SK-N-SH treated with all-trans-retinoic acid at 6 μM for 48 hours (cell line): ENCODE results near the gene CCNB2.
"Not testable (repeated sequence)": the region's sequence is repeated elsewhere in the genome, so short reads cannot be mapped to it uniquely, and the experiment has no call there.

ENCODE experiments used
- ATAC-seq: fragments of 200-7000 bp; cut with Tn5 transposase; 3 replicates; pipeline ENCODE4 v1.9.1; 2020; ENCODE audit warnings: mild to moderate bottlenecking, moderate library complexity
- ARNTL ChIP-seq: fragments of 450-650 bp; formaldehyde crosslinking; IDR thresholded peaks from 2 replicates; pipeline ENCODE4 v1.5.0; 2020; ENCODE audit warnings: low read depth, mild to moderate bottlenecking, moderate library complexity, borderline replicate concordance
- BACH2 ChIP-seq: fragments of 250-450 bp; sonication (Bioruptor Pico); IDR thresholded peaks from 2 replicates; pipeline ENCODE4 v1.9.0; 2021; ENCODE audit warnings: mild to moderate bottlenecking, borderline replicate concordance
- CSDC2 ChIP-seq: fragments of 250-450 bp; sonication (Bioruptor Pico); IDR thresholded peaks from 2 replicates; pipeline ENCODE4 v1.5.0; 2020; ENCODE audit warnings: mild to moderate bottlenecking, moderate library complexity
- ESRRG ChIP-seq: fragments of 250-450 bp; sonication (Bioruptor Pico); IDR thresholded peaks from 2 replicates; pipeline ENCODE4 v1.6.1; 2021; ENCODE audit warnings: mild to moderate bottlenecking
- GLIS3 ChIP-seq: fragments of 250-450 bp; sonication (Bioruptor Pico); IDR thresholded peaks from 2 replicates; pipeline ENCODE4 v1.5.0; 2020; ENCODE audit warnings: mild to moderate bottlenecking, moderate library complexity
- ISL1 ChIP-seq: fragments of 250-450 bp; sonication (Bioruptor Pico); IDR thresholded peaks from 2 replicates; pipeline ENCODE4 v2.1.2; 2022; ENCODE audit warnings: mild to moderate bottlenecking, moderate library complexity
- OSR1 ChIP-seq: fragments of 250-450 bp; sonication (Bioruptor Pico); IDR thresholded peaks from 2 replicates; pipeline ENCODE4 v1.8.0; 2022; ENCODE audit warnings: moderate library complexity, mild to moderate bottlenecking, inconsistent platforms
- PPARA ChIP-seq: fragments of 250-450 bp; sonication (Bioruptor Pico); IDR thresholded peaks from 2 replicates; pipeline ENCODE4 v1.5.0; 2020; ENCODE audit warnings: mild to moderate bottlenecking, borderline replicate concordance
- RARB ChIP-seq: fragments of 250-450 bp; sonication (Bioruptor Pico); IDR thresholded peaks from 2 replicates; pipeline ENCODE4 v1.8.0; 2021; ENCODE audit warnings: mild to moderate bottlenecking, moderate library complexity
- SNAI2 ChIP-seq: fragments of 250-450 bp; sonication (Bioruptor Pico); IDR thresholded peaks from 2 replicates; pipeline ENCODE4 v1.5.0; 2020; ENCODE audit warnings: mild to moderate bottlenecking, moderate library complexity
- TCF4 ChIP-seq: fragments of 250-450 bp; sonication (Bioruptor Pico); IDR thresholded peaks from 2 replicates; pipeline ENCODE4 v1.8.0; 2021; ENCODE audit warnings: mild to moderate bottlenecking, moderate library complexity, borderline replicate concordance
- TOX ChIP-seq: fragments of 250-450 bp; sonication (Bioruptor Pico); IDR thresholded peaks from 2 replicates; pipeline ENCODE4 v1.8.0; 2021; ENCODE audit warnings: mild to moderate bottlenecking, moderate library complexity, borderline replicate concordance
- ZC3H10 ChIP-seq: fragments of 250-450 bp; sonication (Bioruptor Pico); IDR thresholded peaks from 2 replicates; pipeline ENCODE4 v1.5.1; 2021; ENCODE audit warnings: mild to moderate bottlenecking, moderate library complexity
- ZFP3 ChIP-seq: fragments of 250-450 bp; sonication (Bioruptor Pico); IDR thresholded peaks from 2 replicates; pipeline ENCODE4 v1.5.0; 2020; ENCODE audit warnings: mild to moderate bottlenecking, moderate library complexity
- ZFP30 ChIP-seq: fragments of 450-650 bp; formaldehyde crosslinking; IDR thresholded peaks from 2 replicates; pipeline ENCODE4 v1.5.0; 2022; ENCODE audit warnings: mild to moderate bottlenecking, moderate library complexity
- ZNF565 ChIP-seq: fragments of 450-650 bp; formaldehyde crosslinking; conservative IDR thresholded peaks from 2 replicates; pipeline ENCODE4 v1.5.0; 2020; ENCODE audit warnings: low read depth, mild to moderate bottlenecking, moderate library complexity
- ZNF70 ChIP-seq: fragments of 450-650 bp; formaldehyde crosslinking; IDR thresholded peaks from 2 replicates; pipeline ENCODE4 v1.5.0; 2020; ENCODE audit warnings: mild to moderate bottlenecking, moderate library complexity
- ZNF8 ChIP-seq: fragments of 450-650 bp; formaldehyde crosslinking; IDR thresholded peaks from 2 replicates; pipeline ENCODE4 v1.5.0; 2020; ENCODE audit warnings: mild to moderate bottlenecking, moderate library complexity
- TF ChIP-seq, protein P1 (sequence below): fragments of 250-450 bp; sonication (Bioruptor Pico); IDR thresholded peaks from 2 replicates; pipeline ENCODE4 v1.8.0; 2021; ENCODE audit warnings: low read depth, mild to moderate bottlenecking, moderate library complexity, borderline replicate concordance
- TF ChIP-seq, protein P2 (sequence below): fragments of 250-450 bp; sonication (Bioruptor Pico); IDR thresholded peaks from 2 replicates; pipeline ENCODE4 v1.5.0; 2020; ENCODE audit warnings: mild to moderate bottlenecking, moderate library complexity
- TF ChIP-seq, protein P3 (sequence below): fragments of 250-450 bp; sonication (Bioruptor Pico); IDR thresholded peaks from 2 replicates; pipeline ENCODE4 v1.5.1; 2020; ENCODE audit warnings: low read depth, mild to moderate bottlenecking, moderate library complexity

CCNB2 gene

DNA sequence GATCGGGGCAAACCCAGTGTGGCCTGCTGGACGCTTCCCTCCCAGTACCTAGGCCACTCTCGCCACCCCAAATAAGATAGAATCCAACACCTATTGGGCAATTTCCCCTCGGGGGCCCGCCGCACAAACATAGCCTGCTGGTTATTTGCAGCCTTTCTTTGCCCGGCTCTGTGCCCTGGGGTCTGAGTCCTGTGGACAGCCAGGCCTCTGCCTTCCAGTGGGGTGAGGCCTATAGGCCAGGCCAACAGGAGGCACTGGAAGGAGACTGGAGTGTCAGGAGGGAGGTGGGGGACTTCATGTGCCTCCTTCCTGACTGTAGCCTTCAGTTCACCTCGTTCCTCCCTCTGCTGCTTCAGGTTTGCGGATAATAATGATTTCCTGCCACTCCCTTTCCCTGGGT, 54.3 kb downstream of the CCNB2 start:
- ATAC-seq = no peak
- TF ChIP-seq, protein P1, sequence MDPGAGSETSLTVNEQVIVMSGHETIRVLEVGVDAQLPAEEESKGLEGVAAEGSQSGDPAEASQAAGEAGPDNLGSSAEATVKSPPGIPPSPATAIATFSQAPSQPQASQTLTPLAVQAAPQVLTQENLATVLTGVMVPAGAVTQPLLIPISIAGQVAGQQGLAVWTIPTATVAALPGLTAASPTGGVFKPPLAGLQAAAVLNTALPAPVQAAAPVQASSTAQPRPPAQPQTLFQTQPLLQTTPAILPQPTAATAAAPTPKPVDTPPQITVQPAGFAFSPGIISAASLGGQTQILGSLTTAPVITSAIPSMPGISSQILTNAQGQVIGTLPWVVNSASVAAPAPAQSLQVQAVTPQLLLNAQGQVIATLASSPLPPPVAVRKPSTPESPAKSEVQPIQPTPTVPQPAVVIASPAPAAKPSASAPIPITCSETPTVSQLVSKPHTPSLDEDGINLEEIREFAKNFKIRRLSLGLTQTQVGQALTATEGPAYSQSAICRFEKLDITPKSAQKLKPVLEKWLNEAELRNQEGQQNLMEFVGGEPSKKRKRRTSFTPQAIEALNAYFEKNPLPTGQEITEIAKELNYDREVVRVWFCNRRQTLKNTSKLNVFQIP (CRISPR knock-in tag) = no peak
- TF ChIP-seq SNAI2 = no peak
- no peak for TF ChIP-seq ZFP3 (CRISPR knock-in tag)
- TF ChIP-seq RARB (CRISPR knock-in tag) = no peak
- no peak for TF ChIP-seq ZNF8 (CRISPR knock-in tag)
- TF ChIP-seq OSR1 = no peak
- TF ChIP-seq TOX (CRISPR knock-in tag) = no peak
- no peak for TF ChIP-seq ZNF70
- TF ChIP-seq CSDC2 = no peak
- no peak for TF ChIP-seq BACH2 (CRISPR knock-in tag)
- no peak for TF ChIP-seq ZNF565 (CRISPR knock-in tag)
- no peak for TF ChIP-seq ESRRG (CRISPR knock-in tag)
- no peak for TF ChIP-seq GLIS3 (CRISPR knock-in tag)
- no peak for TF ChIP-seq ISL1 (CRISPR knock-in tag)
- TF ChIP-seq PPARA (CRISPR knock-in tag) = no peak
- TF ChIP-seq, protein P2, sequence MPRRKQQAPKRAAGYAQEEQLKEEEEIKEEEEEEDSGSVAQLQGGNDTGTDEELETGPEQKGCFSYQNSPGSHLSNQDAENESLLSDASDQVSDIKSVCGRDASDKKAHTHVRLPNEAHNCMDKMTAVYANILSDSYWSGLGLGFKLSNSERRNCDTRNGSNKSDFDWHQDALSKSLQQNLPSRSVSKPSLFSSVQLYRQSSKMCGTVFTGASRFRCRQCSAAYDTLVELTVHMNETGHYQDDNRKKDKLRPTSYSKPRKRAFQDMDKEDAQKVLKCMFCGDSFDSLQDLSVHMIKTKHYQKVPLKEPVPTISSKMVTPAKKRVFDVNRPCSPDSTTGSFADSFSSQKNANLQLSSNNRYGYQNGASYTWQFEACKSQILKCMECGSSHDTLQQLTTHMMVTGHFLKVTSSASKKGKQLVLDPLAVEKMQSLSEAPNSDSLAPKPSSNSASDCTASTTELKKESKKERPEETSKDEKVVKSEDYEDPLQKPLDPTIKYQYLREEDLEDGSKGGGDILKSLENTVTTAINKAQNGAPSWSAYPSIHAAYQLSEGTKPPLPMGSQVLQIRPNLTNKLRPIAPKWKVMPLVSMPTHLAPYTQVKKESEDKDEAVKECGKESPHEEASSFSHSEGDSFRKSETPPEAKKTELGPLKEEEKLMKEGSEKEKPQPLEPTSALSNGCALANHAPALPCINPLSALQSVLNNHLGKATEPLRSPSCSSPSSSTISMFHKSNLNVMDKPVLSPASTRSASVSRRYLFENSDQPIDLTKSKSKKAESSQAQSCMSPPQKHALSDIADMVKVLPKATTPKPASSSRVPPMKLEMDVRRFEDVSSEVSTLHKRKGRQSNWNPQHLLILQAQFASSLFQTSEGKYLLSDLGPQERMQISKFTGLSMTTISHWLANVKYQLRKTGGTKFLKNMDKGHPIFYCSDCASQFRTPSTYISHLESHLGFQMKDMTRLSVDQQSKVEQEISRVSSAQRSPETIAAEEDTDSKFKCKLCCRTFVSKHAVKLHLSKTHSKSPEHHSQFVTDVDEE (CRISPR knock-in tag) = no peak
- no peak for TF ChIP-seq TCF4
- no peak for TF ChIP-seq ARNTL

DNA sequence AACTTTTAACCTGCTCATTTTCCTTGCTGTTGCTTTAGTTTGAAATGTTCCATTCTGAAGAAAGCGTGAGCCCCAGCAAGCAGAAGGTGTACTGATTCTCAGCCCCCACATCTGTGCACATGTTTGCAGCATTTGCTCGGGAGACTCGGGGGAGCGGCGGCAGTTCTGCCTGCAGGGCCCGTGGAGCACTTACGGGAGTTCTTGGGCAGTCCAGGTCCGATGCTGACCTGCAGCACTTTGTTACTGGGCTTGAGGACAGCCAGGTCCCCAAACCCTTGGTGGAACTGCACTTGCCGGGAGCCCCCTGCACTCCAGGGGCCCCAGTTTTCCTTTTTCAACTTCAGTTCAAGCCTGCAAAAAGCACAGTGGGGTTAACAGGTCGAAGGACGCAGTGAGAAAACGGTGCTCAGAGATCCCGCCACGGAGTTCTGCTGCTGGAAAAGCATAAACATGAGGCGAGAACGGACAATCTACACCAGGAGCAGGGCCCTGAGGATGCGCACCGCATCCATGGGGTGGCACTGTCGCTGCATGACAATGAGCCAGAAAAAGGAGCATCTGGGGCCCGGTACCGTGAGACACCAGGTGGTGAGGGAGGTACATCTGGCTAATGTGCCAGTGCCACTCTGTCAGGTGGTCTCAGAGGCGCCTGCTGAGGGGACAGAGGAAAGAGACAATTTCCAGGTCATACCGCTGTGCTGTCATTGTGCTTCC, 56.1 kb downstream of the CCNB2 start:
- ATAC-seq = peak; percentile 89
- TF ChIP-seq ZC3H10 (CRISPR knock-in tag) (no peak), TOX (CRISPR knock-in tag) (no peak), ZFP30 (CRISPR knock-in tag) (no peak)

DNA sequence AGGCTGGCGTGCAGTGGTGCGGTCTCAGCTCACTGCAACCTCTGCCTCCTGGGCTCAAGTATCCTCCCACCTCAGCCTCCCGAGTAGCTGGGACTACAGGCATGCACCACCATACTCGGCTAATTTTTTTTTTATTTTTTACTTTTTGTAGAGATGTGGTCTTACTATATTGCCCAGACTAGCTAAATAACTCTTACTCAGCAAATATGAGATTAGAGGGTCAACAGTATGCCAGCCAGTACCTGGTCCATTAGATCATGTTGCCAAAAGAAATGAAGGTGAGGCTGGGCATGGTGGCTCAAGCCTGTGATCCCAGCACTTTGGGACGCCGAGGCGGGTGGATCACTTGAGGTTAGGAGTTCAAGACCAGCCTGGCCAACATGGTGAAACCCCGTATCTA, 57.1 kb downstream of the CCNB2 start:
- ATAC-seq = not testable (repeated sequence)

DNA sequence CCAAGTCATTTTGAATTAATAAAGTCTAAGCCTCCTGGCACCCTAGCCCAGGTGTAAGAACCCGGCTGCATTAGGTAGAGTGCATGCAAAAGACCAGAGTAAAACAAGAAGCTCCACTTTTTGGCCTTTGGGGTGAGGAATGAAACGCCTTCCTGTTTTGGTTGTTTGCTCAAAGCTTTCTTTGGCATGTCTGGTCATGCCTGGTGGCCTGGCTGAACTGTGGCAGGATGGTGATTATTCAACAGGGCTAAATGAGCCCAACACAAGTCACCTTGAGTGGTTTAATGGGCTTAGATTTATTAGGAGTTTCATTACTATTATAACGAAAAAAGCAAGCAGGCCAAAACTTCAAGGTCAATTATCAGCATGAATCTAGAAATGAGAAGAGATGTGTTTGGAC, 60.8 kb downstream of the CCNB2 start:
- ATAC-seq = no peak
- TF ChIP-seq GLIS3 (CRISPR knock-in tag) = no peak
- TF ChIP-seq, protein P1 (CRISPR knock-in tag) = no peak
- TF ChIP-seq, protein P3, sequence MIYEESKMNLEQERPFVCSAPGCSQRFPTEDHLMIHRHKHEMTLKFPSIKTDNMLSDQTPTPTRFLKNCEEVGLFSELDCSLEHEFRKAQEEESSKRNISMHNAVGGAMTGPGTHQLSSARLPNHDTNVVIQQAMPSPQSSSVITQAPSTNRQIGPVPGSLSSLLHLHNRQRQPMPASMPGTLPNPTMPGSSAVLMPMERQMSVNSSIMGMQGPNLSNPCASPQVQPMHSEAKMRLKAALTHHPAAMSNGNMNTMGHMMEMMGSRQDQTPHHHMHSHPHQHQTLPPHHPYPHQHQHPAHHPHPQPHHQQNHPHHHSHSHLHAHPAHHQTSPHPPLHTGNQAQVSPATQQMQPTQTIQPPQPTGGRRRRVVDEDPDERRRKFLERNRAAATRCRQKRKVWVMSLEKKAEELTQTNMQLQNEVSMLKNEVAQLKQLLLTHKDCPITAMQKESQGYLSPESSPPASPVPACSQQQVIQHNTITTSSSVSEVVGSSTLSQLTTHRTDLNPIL (CRISPR knock-in tag) = no peak

DNA sequence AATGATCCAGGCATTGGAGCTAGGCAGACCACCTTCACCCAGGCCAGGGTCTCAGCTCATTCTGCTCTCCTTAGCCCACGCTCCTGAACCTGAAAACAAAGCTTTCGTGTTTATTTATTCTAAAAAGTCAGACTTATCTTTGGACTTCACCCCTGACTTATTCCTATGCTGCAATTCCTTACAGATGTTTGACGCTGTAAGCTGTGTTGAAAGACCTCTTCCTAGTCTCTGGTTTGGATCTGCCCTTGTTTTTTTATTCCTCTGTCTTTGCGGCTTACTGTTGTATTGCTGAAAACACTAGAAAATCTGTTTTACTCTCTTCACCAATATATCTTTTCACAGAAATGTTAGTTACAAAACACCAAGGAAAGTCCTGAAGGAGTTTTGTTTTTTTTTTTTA, 61.2 kb downstream of the CCNB2 start:
- TF ChIP-seq ISL1 (CRISPR knock-in tag) = no peak
- ATAC-seq = no peak
